SK-N-SH treated with all-trans-retinoic acid at 6 μM for 48 hours (cell line): Measurements from ENCODE around the gene ATP8B3.

Source experiments
- ATAC-seq: fragments of 200-7000 bp; cut with Tn5 transposase; 3 replicates; pipeline ENCODE4 v1.9.1; 2020; ENCODE audit warnings: mild to moderate bottlenecking, moderate library complexity
- ARNTL ChIP-seq: fragments of 450-650 bp; formaldehyde crosslinking; IDR thresholded peaks from 2 replicates; pipeline ENCODE4 v1.5.0; 2020; ENCODE audit warnings: low read depth, mild to moderate bottlenecking, moderate library complexity, borderline replicate concordance
- BACH2 ChIP-seq: fragments of 250-450 bp; sonication (Bioruptor Pico); IDR thresholded peaks from 2 replicates; pipeline ENCODE4 v1.9.0; 2021; ENCODE audit warnings: mild to moderate bottlenecking, borderline replicate concordance
- CSDC2 ChIP-seq: fragments of 250-450 bp; sonication (Bioruptor Pico); IDR thresholded peaks from 2 replicates; pipeline ENCODE4 v1.5.0; 2020; ENCODE audit warnings: mild to moderate bottlenecking, moderate library complexity
- GLIS3 ChIP-seq: fragments of 250-450 bp; sonication (Bioruptor Pico); IDR thresholded peaks from 2 replicates; pipeline ENCODE4 v1.5.0; 2020; ENCODE audit warnings: mild to moderate bottlenecking, moderate library complexity
- ISL1 ChIP-seq: fragments of 250-450 bp; sonication (Bioruptor Pico); IDR thresholded peaks from 2 replicates; pipeline ENCODE4 v2.1.2; 2022; ENCODE audit warnings: mild to moderate bottlenecking, moderate library complexity
- OSR1 ChIP-seq: fragments of 250-450 bp; sonication (Bioruptor Pico); IDR thresholded peaks from 2 replicates; pipeline ENCODE4 v1.8.0; 2022; ENCODE audit warnings: moderate library complexity, mild to moderate bottlenecking, inconsistent platforms
- PATZ1 ChIP-seq: fragments of 250-450 bp; sonication (Bioruptor Pico); IDR thresholded peaks from 2 replicates; pipeline ENCODE4 v1.8.0; 2020; ENCODE audit warnings: mild to moderate bottlenecking, moderate library complexity, borderline replicate concordance
- POU6F1 ChIP-seq: fragments of 250-450 bp; sonication (Bioruptor Pico); IDR thresholded peaks from 2 replicates; pipeline ENCODE4 v1.8.0; 2021; ENCODE audit warnings: low read depth, mild to moderate bottlenecking, moderate library complexity, borderline replicate concordance
- RARB ChIP-seq: fragments of 250-450 bp; sonication (Bioruptor Pico); IDR thresholded peaks from 2 replicates; pipeline ENCODE4 v1.8.0; 2021; ENCODE audit warnings: mild to moderate bottlenecking, moderate library complexity
- SNAI2 ChIP-seq: fragments of 250-450 bp; sonication (Bioruptor Pico); IDR thresholded peaks from 2 replicates; pipeline ENCODE4 v1.5.0; 2020; ENCODE audit warnings: mild to moderate bottlenecking, moderate library complexity
- TCF4 ChIP-seq: fragments of 250-450 bp; sonication (Bioruptor Pico); IDR thresholded peaks from 2 replicates; pipeline ENCODE4 v1.8.0; 2021; ENCODE audit warnings: mild to moderate bottlenecking, moderate library complexity, borderline replicate concordance
- TOX ChIP-seq: fragments of 250-450 bp; sonication (Bioruptor Pico); IDR thresholded peaks from 2 replicates; pipeline ENCODE4 v1.8.0; 2021; ENCODE audit warnings: mild to moderate bottlenecking, moderate library complexity, borderline replicate concordance
- TSHZ2 ChIP-seq: fragments of 250-450 bp; sonication (Bioruptor Pico); IDR thresholded peaks from 2 replicates; pipeline ENCODE4 v1.5.0; 2020; ENCODE audit warnings: mild to moderate bottlenecking, moderate library complexity
- ZC3H10 ChIP-seq: fragments of 250-450 bp; sonication (Bioruptor Pico); IDR thresholded peaks from 2 replicates; pipeline ENCODE4 v1.5.1; 2021; ENCODE audit warnings: mild to moderate bottlenecking, moderate library complexity
- ZFP3 ChIP-seq: fragments of 250-450 bp; sonication (Bioruptor Pico); IDR thresholded peaks from 2 replicates; pipeline ENCODE4 v1.5.0; 2020; ENCODE audit warnings: mild to moderate bottlenecking, moderate library complexity
- ZFP30 ChIP-seq: fragments of 450-650 bp; formaldehyde crosslinking; IDR thresholded peaks from 2 replicates; pipeline ENCODE4 v1.5.0; 2022; ENCODE audit warnings: mild to moderate bottlenecking, moderate library complexity
- ZNF565 ChIP-seq: fragments of 450-650 bp; formaldehyde crosslinking; conservative IDR thresholded peaks from 2 replicates; pipeline ENCODE4 v1.5.0; 2020; ENCODE audit warnings: low read depth, mild to moderate bottlenecking, moderate library complexity
- ZNF70 ChIP-seq: fragments of 450-650 bp; formaldehyde crosslinking; IDR thresholded peaks from 2 replicates; pipeline ENCODE4 v1.5.0; 2020; ENCODE audit warnings: mild to moderate bottlenecking, moderate library complexity
- ZNF8 ChIP-seq: fragments of 450-650 bp; formaldehyde crosslinking; IDR thresholded peaks from 2 replicates; pipeline ENCODE4 v1.5.0; 2020; ENCODE audit warnings: mild to moderate bottlenecking, moderate library complexity
- TF ChIP-seq, protein P1 (sequence below): fragments of 250-450 bp; sonication (Bioruptor Pico); IDR thresholded peaks from 2 replicates; pipeline ENCODE4 v1.5.1; 2020; ENCODE audit warnings: low read depth, mild to moderate bottlenecking, moderate library complexity
- TF ChIP-seq, protein P2 (sequence below): fragments of 250-450 bp; sonication (Bioruptor Pico); IDR thresholded peaks from 2 replicates; pipeline ENCODE4 v1.5.1; 2021; ENCODE audit warnings: mild to moderate bottlenecking, moderate library complexity

The ATP8B3 gene

DNA sequence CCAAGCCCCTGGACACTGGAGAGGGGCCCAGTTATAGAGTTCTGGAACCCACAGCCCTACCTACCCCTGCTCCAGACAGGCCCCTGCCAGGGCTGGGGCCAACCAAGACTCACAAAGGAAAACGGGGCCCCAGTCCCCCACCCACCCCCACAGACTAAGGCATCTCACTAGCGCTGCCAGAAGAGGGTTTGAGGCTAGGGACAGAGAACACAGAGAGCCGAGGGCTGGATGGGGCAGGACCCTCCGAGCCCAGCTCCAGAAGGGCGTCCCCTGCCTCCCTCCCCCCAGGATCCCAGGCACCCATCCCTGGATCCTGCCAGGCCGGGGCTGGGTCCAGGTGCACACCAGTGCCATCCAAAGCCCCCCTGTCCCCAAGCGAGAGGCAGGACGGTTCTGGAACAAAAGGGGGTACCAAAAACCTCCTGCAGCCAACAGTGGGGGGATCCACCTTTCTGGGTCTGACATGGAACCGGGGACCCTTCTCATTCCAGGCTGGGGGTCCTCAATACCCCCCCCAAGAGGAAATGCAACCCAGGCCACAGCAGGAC is 40.6 kb upstream of the ATP8B3 start:
- TF ChIP-seq SNAI2 (CRISPR knock-in tag) (no peak), GLIS3 (no peak), TOX (no peak), ISL1 (no peak), RARB (CRISPR knock-in tag) (no peak), ZFP30 (CRISPR knock-in tag) (no peak), CSDC2 (CRISPR knock-in tag) (no peak), ZC3H10 (CRISPR knock-in tag) (no peak), OSR1 (CRISPR knock-in tag) (no peak), TCF4 (CRISPR knock-in tag) (no peak), ARNTL (CRISPR knock-in tag) (no peak), PATZ1 (CRISPR knock-in tag) (no peak), ZNF565 (no peak), ZNF8 (no peak), POU6F1 (CRISPR knock-in tag) (no peak), BACH2 (CRISPR knock-in tag) (no peak)
- TF ChIP-seq, protein P1, sequence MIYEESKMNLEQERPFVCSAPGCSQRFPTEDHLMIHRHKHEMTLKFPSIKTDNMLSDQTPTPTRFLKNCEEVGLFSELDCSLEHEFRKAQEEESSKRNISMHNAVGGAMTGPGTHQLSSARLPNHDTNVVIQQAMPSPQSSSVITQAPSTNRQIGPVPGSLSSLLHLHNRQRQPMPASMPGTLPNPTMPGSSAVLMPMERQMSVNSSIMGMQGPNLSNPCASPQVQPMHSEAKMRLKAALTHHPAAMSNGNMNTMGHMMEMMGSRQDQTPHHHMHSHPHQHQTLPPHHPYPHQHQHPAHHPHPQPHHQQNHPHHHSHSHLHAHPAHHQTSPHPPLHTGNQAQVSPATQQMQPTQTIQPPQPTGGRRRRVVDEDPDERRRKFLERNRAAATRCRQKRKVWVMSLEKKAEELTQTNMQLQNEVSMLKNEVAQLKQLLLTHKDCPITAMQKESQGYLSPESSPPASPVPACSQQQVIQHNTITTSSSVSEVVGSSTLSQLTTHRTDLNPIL (CRISPR knock-in tag) = no peak
- TF ChIP-seq, protein P2, sequence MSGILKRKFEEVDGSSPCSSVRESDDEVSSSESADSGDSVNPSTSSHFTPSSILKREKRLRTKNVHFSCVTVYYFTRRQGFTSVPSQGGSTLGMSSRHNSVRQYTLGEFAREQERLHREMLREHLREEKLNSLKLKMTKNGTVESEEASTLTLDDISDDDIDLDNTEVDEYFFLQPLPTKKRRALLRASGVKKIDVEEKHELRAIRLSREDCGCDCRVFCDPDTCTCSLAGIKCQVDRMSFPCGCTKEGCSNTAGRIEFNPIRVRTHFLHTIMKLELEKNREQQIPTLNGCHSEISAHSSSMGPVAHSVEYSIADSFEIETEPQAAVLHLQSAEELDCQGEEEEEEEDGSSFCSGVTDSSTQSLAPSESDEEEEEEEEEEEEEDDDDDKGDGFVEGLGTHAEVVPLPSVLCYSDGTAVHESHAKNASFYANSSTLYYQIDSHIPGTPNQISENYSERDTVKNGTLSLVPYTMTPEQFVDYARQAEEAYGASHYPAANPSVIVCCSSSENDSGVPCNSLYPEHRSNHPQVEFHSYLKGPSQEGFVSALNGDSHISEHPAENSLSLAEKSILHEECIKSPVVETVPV (CRISPR knock-in tag) = no peak
- no peak for ATAC-seq

- TF ChIP-seq, protein P2 (CRISPR knock-in tag) = no peak
- TF ChIP-seq ZNF70 = no peak
- no peak for TF ChIP-seq ZFP3 (CRISPR knock-in tag)
- TF ChIP-seq TSHZ2 (CRISPR knock-in tag) = no peak
- TF ChIP-seq ISL1 = no peak
- no peak for TF ChIP-seq ARNTL (CRISPR knock-in tag)
- TF ChIP-seq OSR1 (CRISPR knock-in tag) = no peak
- TF ChIP-seq TOX = no peak
- no peak for TF ChIP-seq PATZ1 (CRISPR knock-in tag)
- TF ChIP-seq, protein P1 (CRISPR knock-in tag) = no peak
- TF ChIP-seq ZNF565 = no peak
- ATAC-seq = no peak
These were observed 39.8 kb upstream of the ATP8B3 start for GRCh38 chr19:1851654-1852580.
